Measurements from ENCODE around the gene NME4. TPM values are rescaled to one million over a fixed set of nuclear protein-coding genes. Genes with fewer than 3 reads are reported as not detected.
"Not testable (repeated sequence)": the region's sequence is repeated elsewhere in the genome, so short reads cannot be mapped to it uniquely, and the experiment has no call there.

NME4 gene
- total RNA-seq, 1 donor from 2014 or later = 97.2 TPM

DNA sequence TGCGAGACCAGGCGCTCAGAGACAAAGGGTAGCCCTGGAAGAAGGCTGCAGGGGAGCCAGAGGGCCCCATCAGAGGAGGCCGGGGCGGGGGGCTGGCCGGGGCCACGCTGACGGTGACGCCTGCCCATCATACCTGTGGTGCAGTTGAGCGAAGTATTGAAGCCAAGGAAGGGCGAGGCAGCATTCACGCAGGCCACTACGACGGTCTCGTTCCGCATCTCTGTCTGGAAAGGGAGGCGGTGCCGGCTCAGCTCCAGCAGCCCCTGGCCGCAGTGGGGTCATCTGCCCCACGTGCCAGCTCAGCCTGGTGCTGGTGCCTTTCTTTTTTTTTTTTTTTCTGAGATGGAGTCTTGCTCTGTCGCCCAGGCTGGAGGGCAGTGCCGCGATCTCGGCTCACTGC lies 21.8 kb upstream of the NME4 start:
- no peak for DNase-seq (ENCODE audit: low read depth)
- Histone ChIP-seq H3K27me3 (ENCODE audit: control insufficient read depth, insufficient read depth, low read length) (no peaks in the 10 kb centered on the region), H3K36me3 (ENCODE audit: control insufficient read depth, insufficient read depth, low read length) (peaks cover 5% of the 10 kb centered on the region), H3K4me3 (ENCODE audit: low read depth, low read length) (no peak overlapping the region)
- no peak for TF ChIP-seq CTCF (IDR thresholded peaks at IDR 0.05; ENCODE audit: insufficient read depth, low read length, poor library complexity, severe bottlenecking)

DNA sequence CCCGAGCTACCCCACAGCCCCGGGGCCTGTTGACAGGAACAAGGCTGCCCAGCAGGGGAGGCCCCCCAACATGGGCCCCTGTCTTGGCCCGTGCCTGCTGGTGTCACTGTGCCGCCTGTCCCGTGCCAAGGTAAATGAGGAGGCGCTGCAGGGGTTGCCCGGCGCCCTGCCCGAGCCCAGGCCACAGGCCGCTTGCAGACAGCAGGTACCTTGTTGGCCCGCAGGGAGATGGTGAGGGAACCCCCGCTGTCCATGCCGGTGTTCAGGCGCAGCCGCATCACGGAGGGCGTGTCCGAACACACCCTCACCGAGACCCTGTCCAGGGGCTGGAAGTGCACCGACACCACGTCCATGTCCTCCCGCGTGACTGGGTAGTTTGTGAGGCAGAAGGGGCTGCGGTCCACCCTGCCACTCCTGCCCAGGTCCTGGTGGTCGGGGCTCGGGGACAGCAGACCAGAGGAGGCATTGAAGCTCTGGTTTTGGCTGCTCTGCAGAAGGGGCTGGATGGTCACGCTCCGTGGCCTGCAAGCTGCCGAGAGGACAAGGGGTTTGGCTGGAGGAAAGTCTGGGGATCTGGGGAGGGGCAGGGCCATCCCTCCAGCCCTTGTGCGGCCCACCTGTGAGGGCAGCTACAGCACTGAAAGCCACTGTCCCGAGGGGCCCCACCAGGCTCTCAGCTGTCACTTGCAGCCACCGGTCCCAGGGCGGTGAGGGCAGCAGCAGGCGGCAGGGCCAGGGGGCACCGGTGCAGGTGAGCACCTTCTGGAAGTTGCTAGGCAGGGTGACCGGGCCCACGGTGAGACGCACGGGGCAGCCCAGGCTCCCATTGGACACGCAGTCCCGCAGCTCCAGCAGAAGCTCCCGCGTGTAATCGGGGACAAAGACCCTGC lies 20.8 kb upstream of the NME4 start:
- no peak for TF ChIP-seq CTCF (IDR thresholded peaks at IDR 0.05; ENCODE audit: insufficient read depth, low read length, poor library complexity, severe bottlenecking)
- H3K27me3 ChIP-seq (ENCODE audit: control insufficient read depth, insufficient read depth, low read length) = no peaks in the 10 kb centered on the region
- H3K4me3 ChIP-seq (ENCODE audit: low read depth, low read length) = no peak overlapping the region
- H3K36me3 ChIP-seq (ENCODE audit: control insufficient read depth, insufficient read depth, low read length) = peaks cover 5% of the 10 kb centered on the region
- DNase-seq (ENCODE audit: low read depth) = no peak

- DNase-seq (ENCODE audit: low read depth) = no peak
- TF ChIP-seq CTCF (IDR thresholded peaks at IDR 0.05; ENCODE audit: insufficient read depth, low read length, poor library complexity, severe bottlenecking) = no peak
- Histone ChIP-seq H3K27me3 (ENCODE audit: control insufficient read depth, insufficient read depth, low read length) (no peaks in the 10 kb centered on the region), H3K36me3 (ENCODE audit: control insufficient read depth, insufficient read depth, low read length) (peaks cover 3% of the 10 kb centered on the region), H3K4me3 (ENCODE audit: low read depth, low read length) (no peak overlapping the region)
Observed at GRCh38 chr16:376817-377418, 20.1 kb upstream of the NME4 start.

- H3K4me3 ChIP-seq (ENCODE audit: low read depth, low read length) = no peak overlapping the region
- no peak for DNase-seq (ENCODE audit: low read depth)
- no peaks in the 10 kb centered on the region for H3K27me3 ChIP-seq (ENCODE audit: control insufficient read depth, insufficient read depth, low read length)
- TF ChIP-seq CTCF (IDR thresholded peaks at IDR 0.05; ENCODE audit: insufficient read depth, low read length, poor library complexity, severe bottlenecking) = no peak
- peaks cover 3% of the 10 kb centered on the region for H3K36me3 ChIP-seq (ENCODE audit: control insufficient read depth, insufficient read depth, low read length)
Observed at GRCh38 chr16:377419-377951, 19.5 kb upstream of the NME4 start.

DNA sequence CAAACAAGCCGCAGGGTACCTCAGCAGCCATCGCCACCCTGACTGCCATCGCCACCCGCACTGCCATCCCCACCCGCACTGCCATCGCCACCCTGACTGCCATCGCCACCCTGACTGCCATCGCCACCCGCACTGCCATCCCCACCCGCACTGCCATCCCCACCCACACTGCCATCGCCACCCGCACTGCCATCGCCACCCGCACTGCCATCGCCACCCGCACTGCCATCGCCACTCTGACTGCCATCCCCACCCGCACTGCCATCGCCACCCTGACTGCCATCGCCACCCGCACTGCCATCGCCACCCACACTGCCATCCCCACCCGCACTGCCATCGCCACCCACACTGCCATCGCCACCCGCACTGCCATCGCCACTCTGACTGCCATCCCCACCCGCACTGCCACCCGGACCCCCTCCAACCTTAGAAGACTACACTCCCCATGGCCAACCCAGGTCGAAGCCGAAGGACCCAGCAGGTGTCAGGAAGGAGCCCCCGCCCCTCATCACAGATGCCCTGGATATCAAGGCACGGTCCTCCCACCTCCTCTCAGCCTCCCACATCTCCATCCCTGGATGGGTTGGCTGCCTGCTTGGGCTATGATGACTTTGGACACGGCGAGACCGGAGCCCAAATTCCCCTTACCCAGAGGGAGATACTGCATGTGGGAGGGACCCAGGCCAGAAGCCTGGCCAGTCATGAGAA lies 18.7 kb upstream of the NME4 start:
- not testable (repeated sequence) for DNase-seq (ENCODE audit: low read depth); H3K27me3 ChIP-seq (ENCODE audit: control insufficient read depth, insufficient read depth, low read length); H3K4me3 ChIP-seq (ENCODE audit: low read depth, low read length); H3K36me3 ChIP-seq (ENCODE audit: control insufficient read depth, insufficient read depth, low read length)

DNA sequence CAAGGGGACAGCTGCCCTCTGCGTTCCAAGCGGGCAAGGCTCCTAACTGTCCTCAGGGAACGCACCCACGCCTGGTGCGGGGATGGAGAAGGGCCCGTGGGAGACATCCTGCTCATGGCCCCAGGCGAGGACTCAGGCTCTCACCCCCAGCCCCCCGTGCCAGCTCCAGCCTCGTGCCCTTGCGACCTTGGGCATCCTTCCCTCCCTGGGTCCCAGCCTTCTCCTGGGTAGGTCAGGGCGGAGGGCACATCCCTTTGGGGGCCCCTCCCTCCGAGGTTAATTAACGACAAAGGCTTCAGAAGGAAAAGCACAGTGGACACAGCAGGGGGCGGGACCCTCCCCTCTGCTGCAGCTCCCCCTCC lies 18.2 kb upstream of the NME4 start:
- DNase-seq (ENCODE audit: low read depth) = no peak
- peaks cover 3% of the 10 kb centered on the region for H3K36me3 ChIP-seq (ENCODE audit: control insufficient read depth, insufficient read depth, low read length)
- TF ChIP-seq CTCF (IDR thresholded peaks at IDR 0.05; ENCODE audit: insufficient read depth, low read length, poor library complexity, severe bottlenecking) = no peak
- no peak overlapping the region for H3K4me3 ChIP-seq (ENCODE audit: low read depth, low read length)
- H3K27me3 ChIP-seq (ENCODE audit: control insufficient read depth, insufficient read depth, low read length) = no peaks in the 10 kb centered on the region
